Ectodermal cell (in vitro differentiated cells): ENCODE measurements around the gene SGPL1.

Experiments
- H3K27ac ChIP-seq: 2 replicates; pipeline ENCODE4 v1.7.0; 2013; ENCODE audit warnings: mild to moderate bottlenecking, low read depth, low read length; ENCODE audit not compliant: insufficient read depth, poor library complexity, severe bottlenecking
- H3K27me3 ChIP-seq: 2 replicates; pipeline ENCODE4 v1.7.0; 2013; ENCODE audit warnings: mild to moderate bottlenecking, low read length; ENCODE audit not compliant: insufficient read depth, control insufficient read depth, poor library complexity, severe bottlenecking
- H3K36me3 ChIP-seq: one replicate; pipeline ENCODE4 v1.7.0; 2013; ENCODE audit warnings: low read length; ENCODE audit not compliant: control insufficient read depth, insufficient read depth
- H3K4me1 ChIP-seq: one replicate; pipeline ENCODE4 v1.7.0; 2013; ENCODE audit warnings: low read length; ENCODE audit not compliant: control insufficient read depth, insufficient read depth
- H3K4me3 ChIP-seq: 2 replicates; pipeline ENCODE4 v1.7.0; 2013; ENCODE audit warnings: low read depth, low read length, control low read depth; ENCODE audit not compliant: insufficient read depth
- H3K9me3 ChIP-seq: 2 replicates; pipeline ENCODE4 v1.7.0; 2013; ENCODE audit warnings: mild to moderate bottlenecking, low read length, moderate library complexity; ENCODE audit not compliant: control insufficient read depth
- WGBS, 2 experiments: methylation state at CpG; one replicate each; pipeline ENCODE4 v1.1.7; 2013; ENCODE audit warnings: missing lambda C conversion rate in 2 of 2; 5-methylcytosine and 5-hydroxymethylcytosine counted together

SGPL1 gene

GRCh38 chr10:70797840-70798239, 17.9 kb upstream of the SGPL1 start:
- H3K36me3 ChIP-seq: no peaks in the 10 kb centered on the region
- no peak overlapping the region for H3K4me3 ChIP-seq
- H3K9me3 ChIP-seq: no peaks in the 10 kb centered on the region
- no peak overlapping the region for H3K27ac ChIP-seq
- H3K4me1 ChIP-seq: no peaks in the 10 kb centered on the region
- 90 to 91% methylated on average over 7 of the region's 7 CpGs for WGBS, 2 experiments
- peaks cover 2% of the 10 kb centered on the region for H3K27me3 ChIP-seq

GRCh38 chr10:70799124-70799523, 16.6 kb upstream of the SGPL1 start:
- Histone ChIP-seq H3K27me3 (no peaks in the 10 kb centered on the region), H3K4me1 (no peaks in the 10 kb centered on the region), H3K4me3 (no peak overlapping the region), H3K36me3 (no peaks in the 10 kb centered on the region), H3K27ac (no peak overlapping the region), H3K9me3 (no peaks in the 10 kb centered on the region)
- WGBS, 2 experiments: 89 to 95% methylated on average over 5 of the region's 5 CpGs

- no CpG with 5 or more reads among the region's 1 CpG for WGBS, 2 experiments
- H3K27me3 ChIP-seq: no peaks in the 10 kb centered on the region
- no peaks in the 10 kb centered on the region for H3K9me3 ChIP-seq
- no peak overlapping the region for H3K4me3 ChIP-seq
- no peak overlapping the region for H3K27ac ChIP-seq
- H3K4me1 ChIP-seq: no peaks in the 10 kb centered on the region
- H3K36me3 ChIP-seq: no peaks in the 10 kb centered on the region
These were observed 13.9 kb upstream of the SGPL1 start for GRCh38 chr10:70801854-70802253.

DNA sequence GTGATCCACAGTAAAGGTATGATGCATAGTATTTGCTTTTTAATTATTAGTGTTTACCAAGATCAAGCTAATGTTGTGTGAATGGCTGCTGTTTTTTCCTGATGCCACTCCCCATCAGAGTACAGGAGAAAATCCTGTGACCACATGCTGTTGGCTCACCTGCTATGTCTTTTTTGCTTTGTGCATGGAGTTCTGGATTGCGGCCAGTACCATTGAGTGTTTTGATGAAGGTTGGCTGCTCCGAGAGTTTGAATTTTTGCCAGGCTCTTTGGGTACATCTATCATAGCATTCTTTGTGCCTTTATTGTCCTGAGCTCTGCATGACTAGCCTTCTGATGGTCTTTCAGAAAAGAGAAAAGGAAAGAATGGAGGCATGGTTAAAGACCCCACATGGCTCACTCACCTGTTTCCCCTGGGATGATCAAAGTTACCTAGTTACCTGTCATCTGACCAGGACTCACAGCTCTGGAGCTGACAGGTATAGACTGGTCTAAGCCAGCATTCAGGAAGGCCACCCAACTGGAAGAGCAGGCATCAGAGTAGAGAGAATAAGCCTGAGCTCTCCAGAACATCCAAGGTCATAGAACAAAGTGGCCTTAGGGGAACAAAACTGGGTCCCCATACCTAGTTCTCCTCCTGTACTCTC, 11.8 kb upstream of the SGPL1 start:
- Histone ChIP-seq H3K27me3 (no peaks in the 10 kb centered on the region), H3K4me1 (peaks cover 1% of the 10 kb centered on the region), H3K27ac (no peak overlapping the region), H3K9me3 (no peaks in the 10 kb centered on the region), H3K36me3 (no peaks in the 10 kb centered on the region), H3K4me3 (no peak overlapping the region)
- WGBS, 2 experiments: 94 to 97% methylated on average over 2 of the region's 2 CpGs

DNA sequence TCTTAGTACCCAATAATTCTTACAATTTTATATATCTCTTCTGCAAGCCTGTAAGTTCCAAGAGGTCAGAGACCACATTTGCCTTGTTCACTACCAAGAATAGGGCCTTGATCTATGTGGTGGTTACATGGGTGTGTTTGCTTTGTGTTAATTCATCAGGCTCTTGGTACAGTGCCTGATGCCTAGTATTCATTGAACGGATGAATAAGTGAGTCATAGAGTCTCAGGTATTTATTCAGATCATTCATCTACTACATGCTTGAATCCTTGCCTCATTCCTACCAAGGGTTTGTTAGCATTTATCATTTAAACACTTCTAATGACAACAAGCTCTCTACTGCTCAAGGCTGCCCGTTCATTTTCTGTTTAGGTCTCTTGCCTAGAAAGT, 11.3 kb upstream of the SGPL1 start:
- no peaks in the 10 kb centered on the region for H3K9me3 ChIP-seq
- no peak overlapping the region for H3K4me3 ChIP-seq
- WGBS, 2 experiments: 92 to 100% methylated on average over 2 of the region's 2 CpGs
- no peaks in the 10 kb centered on the region for H3K36me3 ChIP-seq
- H3K27me3 ChIP-seq: no peaks in the 10 kb centered on the region
- H3K27ac ChIP-seq: no peak overlapping the region
- peaks cover 6% of the 10 kb centered on the region for H3K4me1 ChIP-seq

GRCh38 chr10:70805619-70806215, 10.0 kb upstream of the SGPL1 start:
- Histone ChIP-seq H3K4me3 (no peak overlapping the region), H3K36me3 (no peaks in the 10 kb centered on the region), H3K4me1 (peaks cover 9% of the 10 kb centered on the region), H3K27me3 (no peaks in the 10 kb centered on the region), H3K9me3 (no peaks in the 10 kb centered on the region), H3K27ac (no peak overlapping the region)
- WGBS, 2 experiments: 98 to 99% methylated on average over 3 of the region's 3 CpGs

DNA sequence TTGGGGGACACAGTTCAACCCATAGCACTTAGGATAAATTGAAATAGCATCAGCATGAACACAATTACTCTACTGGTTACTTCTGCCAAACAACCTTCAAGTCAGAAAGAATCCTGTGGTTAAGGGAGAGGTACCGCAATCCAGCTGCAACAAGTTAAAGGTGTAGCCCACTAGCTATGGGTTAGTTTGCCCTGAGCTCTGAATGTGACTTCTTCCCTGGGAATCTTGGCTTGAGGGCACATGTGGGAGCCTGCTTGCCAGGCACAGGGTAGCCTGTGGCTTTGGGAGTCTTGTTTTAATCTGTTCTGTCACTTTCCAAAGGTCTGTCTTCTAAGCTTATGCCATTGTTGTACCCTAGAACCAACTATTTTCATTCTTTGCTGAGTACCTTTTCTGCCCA, 8.9 kb upstream of the SGPL1 start:
- Histone ChIP-seq H3K27ac (no peak overlapping the region), H3K36me3 (no peaks in the 10 kb centered on the region), H3K27me3 (no peaks in the 10 kb centered on the region), H3K4me3 (no peak overlapping the region), H3K9me3 (no peaks in the 10 kb centered on the region), H3K4me1 (peaks cover 9% of the 10 kb centered on the region)
- 91 to 93% methylated on average over 1 of the region's 1 CpG for WGBS, 2 experiments

DNA sequence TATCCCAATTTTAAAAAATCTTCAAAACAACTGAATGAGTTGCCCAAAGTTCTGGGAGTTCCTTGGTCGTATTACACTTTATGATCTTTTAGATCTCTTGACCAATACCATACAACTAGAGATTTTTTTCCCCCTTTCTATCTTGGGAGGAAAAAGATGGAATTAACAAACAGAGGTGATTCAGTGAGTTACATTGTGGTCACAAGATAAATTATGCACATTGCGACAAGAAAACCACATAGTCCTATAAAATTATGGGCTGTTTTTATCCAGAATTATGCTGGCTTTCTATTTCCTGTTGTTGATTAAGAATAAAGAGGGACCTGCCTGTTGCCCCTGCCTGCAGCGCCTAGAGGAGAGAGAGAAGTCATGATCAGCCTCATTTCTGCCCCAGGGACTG, 8.2 kb upstream of the SGPL1 start:
- WGBS, 2 experiments: 96 to 97% methylated on average over 3 of the region's 3 CpGs
- no peaks in the 10 kb centered on the region for H3K27me3 ChIP-seq
- no peaks in the 10 kb centered on the region for H3K36me3 ChIP-seq
- no peak overlapping the region for H3K4me3 ChIP-seq
- H3K27ac ChIP-seq: no peak overlapping the region
- no peaks in the 10 kb centered on the region for H3K9me3 ChIP-seq
- peaks cover 9% of the 10 kb centered on the region for H3K4me1 ChIP-seq

DNA sequence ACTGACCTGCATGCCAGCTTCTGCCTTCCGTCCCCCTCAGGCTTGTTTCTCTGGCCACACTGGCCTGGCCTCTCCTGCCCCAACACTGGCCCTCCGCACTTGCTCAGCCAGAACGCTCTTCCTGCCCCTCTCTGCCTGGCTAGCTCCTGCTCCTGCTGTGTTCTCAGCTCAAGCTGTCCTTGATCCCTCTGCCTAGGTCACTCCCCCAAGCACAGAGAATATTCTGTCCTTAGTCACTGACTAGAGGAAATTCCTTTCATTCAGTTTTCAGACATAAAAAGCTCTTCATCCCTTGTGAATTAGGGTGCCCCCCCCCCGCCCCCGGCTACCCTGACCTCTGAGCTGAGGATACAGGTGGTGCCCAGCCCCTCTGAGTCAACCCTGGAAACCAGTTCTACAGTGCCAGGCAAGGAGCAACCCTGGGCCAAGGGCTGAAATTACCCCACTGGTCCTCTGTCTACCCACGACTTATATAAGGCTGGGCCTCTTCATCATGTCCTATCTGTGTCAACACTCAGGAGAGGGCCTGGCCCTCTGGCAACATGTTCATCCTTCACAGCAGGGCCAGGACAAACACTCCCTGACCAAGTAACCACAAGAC, 6.6 kb upstream of the SGPL1 start:
- H3K4me3 ChIP-seq: no peak overlapping the region
- 82 to 84% methylated on average over 6 of the region's 6 CpGs for WGBS, 2 experiments
- no peak overlapping the region for H3K27ac ChIP-seq
- no peaks in the 10 kb centered on the region for H3K9me3 ChIP-seq
- no peaks in the 10 kb centered on the region for H3K27me3 ChIP-seq
- no peaks in the 10 kb centered on the region for H3K36me3 ChIP-seq
- H3K4me1 ChIP-seq: peaks cover 9% of the 10 kb centered on the region

- Histone ChIP-seq H3K4me3 (no peak overlapping the region), H3K9me3 (no peaks in the 10 kb centered on the region), H3K4me1 (peaks cover 9% of the 10 kb centered on the region), H3K27ac (no peak overlapping the region), H3K27me3 (no peaks in the 10 kb centered on the region), H3K36me3 (no peaks in the 10 kb centered on the region)
- 88 to 95% methylated on average over 2 of the region's 2 CpGs for WGBS, 2 experiments
These were observed 6.0 kb upstream of the SGPL1 start for GRCh38 chr10:70809726-70810125.
